HCT116 (cell line): Measurements from ENCODE around the gene STK11. TPM values are rescaled to one million over a fixed set of nuclear protein-coding genes. Genes with fewer than 3 reads are reported as not detected.

Source experiments
- ATAC-seq: fragments of 200-7000 bp; cut with Tn5 transposase; 2 replicates; pipeline ENCODE4 v1.9.1; 2020; ENCODE audit warnings: mild to moderate bottlenecking, moderate library complexity
- BruUV-seq: library from RNA; stranded (reverse); fragments of 400-500 nt; replicated peaks from 2 replicates; lab custom pipeline; 2021; lab: Mats Ljungman, UMichigan
- CTCF ChIA-PET: fragments of 300-600 bp; sonication (Branson Sonifier 250); formaldehyde crosslinking; loops from one replicate; lab custom pipeline; 2021; ENCODE audit warnings: antibody characterized with exemption; lab: Charles Lee
- POLR2A ChIA-PET: fragments of 300-600, 350-600 bp; sonication (Branson Sonifier 250); formaldehyde crosslinking; loops from one replicate; lab custom pipeline; 2021; ENCODE audit warnings: antibody characterized with exemption; lab: Charles Lee
- RAD21 ChIA-PET, 2 experiments: fragments of 300-600 bp; sonication (Branson Sonifier 250); formaldehyde crosslinking; loops; one replicate each; lab custom pipeline; 2023; ENCODE audit warnings: low total read pairs in 2 of 2; ENCODE audit not compliant: uncharacterized antibody in 2 of 2, unreplicated experiment in 2 of 2, low non-redundant PET in 1 of 2; lab: Charles Lee
- DNase-seq: peaks from one replicate; pipeline ENCODE4 v3.0.0-alpha.2; 2010; ENCODE audit warnings: low read depth, low spot score
- H2AFZ ChIP-seq: fragments of 200-600 bp; shearing (Covaris generic), sonication (generic); 2 replicates; pipeline ENCODE4 v1.6.1; 2017; ENCODE audit warnings: low read depth, mixed run types, mixed read lengths, antibody characterized with exemption, low read length; ENCODE audit not compliant: poor library complexity, severe bottlenecking
- H3K27ac ChIP-seq: 2 replicates; pipeline ENCODE4 v1.5.1; 2012; ENCODE audit warnings: low read depth, low read length
- H3K27me3 ChIP-seq: fragments of 200-600 bp; sonication (generic); 2 replicates; pipeline ENCODE4 v1.6.1; 2016; ENCODE audit warnings: mixed run types, low read length, mixed read lengths; ENCODE audit not compliant: insufficient read depth
- H3K36me3 ChIP-seq, 2 experiments: fragments of 200-500 bp in 1 of 2; fragments of 200-600 bp in 1 of 2; sonication (Bioruptor generic) in 1 of 2; sonication (generic) in 1 of 2; 2 replicates each; pipeline versions ENCODE4 v1.5.1 to v1.6.1; 2014 to 2016; ENCODE audit warnings: low read length in 2 of 2, inconsistent platforms in 1 of 2, mixed read lengths in 1 of 2, mixed run types in 1 of 2; ENCODE audit not compliant: insufficient read depth in 2 of 2, control insufficient read depth in 1 of 2
- H3K4me1 ChIP-seq, 2 experiments: fragments of 200-600 bp in 1 of 2; sonication (generic) in 1 of 2; 2 replicates each; pipeline versions ENCODE4 v1.5.1 to v1.6.1; 2012 to 2017; ENCODE audit warnings: low read length in 2 of 2, inconsistent platforms in 1 of 2, mild to moderate bottlenecking in 1 of 2, mixed read lengths in 1 of 2, mixed run types in 1 of 2, moderate library complexity in 1 of 2; ENCODE audit not compliant: insufficient read depth in 2 of 2, control insufficient read depth in 1 of 2
- H3K4me2 ChIP-seq: fragments of 200-600 bp; sonication (generic); 2 replicates; pipeline ENCODE4 v1.6.1; 2017; ENCODE audit warnings: mixed run types, low read length, mixed read lengths
- H3K4me3 ChIP-seq, 2 experiments: fragments of 200-600 bp in 1 of 2; sonication (generic) in 1 of 2; replicated peaks in 1 of 2; 2 replicates each; pipeline ENCODE4 v1.5.1; 2011 to 2016; ENCODE audit warnings: low read length in 2 of 2, control low read depth in 1 of 2, low read depth in 1 of 2, mild to moderate bottlenecking in 1 of 2, mixed read lengths in 1 of 2, mixed run types in 1 of 2
- H3K79me2 ChIP-seq: fragments of 200-600 bp; sonication (generic); 2 replicates; pipeline ENCODE4 v1.6.1; 2017; ENCODE audit warnings: mild to moderate bottlenecking, mixed run types, low read length, moderate library complexity, mixed read lengths; ENCODE audit not compliant: insufficient read depth
- H3K9ac ChIP-seq: fragments of 200-600 bp; sonication (generic); 2 replicates; pipeline ENCODE4 v1.6.1; 2016; ENCODE audit warnings: low read length, mixed read lengths
- H3K9me2 ChIP-seq: fragments of 200-600 bp; sonication (generic), shearing (Covaris generic); 2 replicates; pipeline ENCODE4 v1.6.1; 2017; ENCODE audit warnings: mixed run types, mild to moderate bottlenecking, moderate library complexity; ENCODE audit not compliant: insufficient read depth
- H3K9me3 ChIP-seq, 2 experiments: fragments of 200-500 bp in 1 of 2; fragments of 200-600 bp in 1 of 2; sonication (Bioruptor generic) in 1 of 2; sonication (generic) in 1 of 2; 2 replicates each; pipeline ENCODE4 v1.6.1; 2014 to 2017; ENCODE audit warnings: low read length in 2 of 2, mixed read lengths in 2 of 2, inconsistent platforms in 1 of 2, low read depth in 1 of 2, mild to moderate bottlenecking in 1 of 2, mixed run types in 1 of 2, moderate library complexity in 1 of 2; ENCODE audit not compliant: control insufficient read depth in 1 of 2, insufficient read depth in 1 of 2
- H4K20me1 ChIP-seq: fragments of 200-600 bp; sonication (generic), shearing (Covaris generic); 2 replicates; pipeline ENCODE4 v1.6.1; 2017; ENCODE audit warnings: mixed run types, mild to moderate bottlenecking, moderate library complexity; ENCODE audit not compliant: insufficient read depth
- CBX3 ChIP-seq: IDR thresholded peaks from 2 replicates; pipeline ENCODE4 v1.6.1; 2012; ENCODE audit warnings: low read depth
- CEBPB ChIP-seq: IDR thresholded peaks from 2 replicates; pipeline ENCODE4 v1.6.1; 2012; ENCODE audit warnings: low read depth
- EGR1 ChIP-seq: IDR thresholded peaks from 2 replicates; pipeline ENCODE4 v1.6.1; 2012; ENCODE audit warnings: low read depth
- ELF1 ChIP-seq: IDR thresholded peaks from 2 replicates; pipeline ENCODE4 v1.6.1; 2012; ENCODE audit warnings: low read depth, borderline replicate concordance
- EZH2 ChIP-seq: fragments of 200-600 bp; sonication (generic); IDR thresholded peaks from 2 replicates; pipeline ENCODE4 v1.6.1; 2017; ENCODE audit warnings: antibody characterized with exemption, mixed run types
- EZH2phosphoT487 ChIP-seq: fragments of 200-600 bp; IDR thresholded peaks from 2 replicates; pipeline ENCODE4 v1.6.1; 2018; ENCODE audit warnings: antibody characterized with exemption, borderline replicate concordance
- JUND ChIP-seq: IDR thresholded peaks from 2 replicates; pipeline ENCODE4 v1.6.1; 2012
- POLR2A ChIP-seq: IDR thresholded peaks from 2 replicates; pipeline ENCODE4 v1.7.0; 2011; ENCODE audit warnings: borderline replicate concordance; ENCODE audit not compliant: insufficient read depth, insufficient read length; ENCODE audit errors: extremely low read depth
- POLR2AphosphoS5 ChIP-seq: IDR thresholded peaks from 2 replicates; pipeline ENCODE4 v1.6.1; 2011; ENCODE audit warnings: mild to moderate bottlenecking, low read depth, low read length, moderate library complexity
- RAD21 ChIP-seq: IDR thresholded peaks from 2 replicates; pipeline ENCODE4 v1.6.1; 2012; ENCODE audit warnings: low read depth, mild to moderate bottlenecking
- SIN3A ChIP-seq: IDR thresholded peaks from 2 replicates; pipeline ENCODE4 v1.6.1; 2012; ENCODE audit warnings: low read depth
- SP1 ChIP-seq: IDR thresholded peaks from 2 replicates; pipeline ENCODE4 v1.6.1; 2012; ENCODE audit warnings: low read depth
- SRF ChIP-seq: IDR thresholded peaks from 2 replicates; pipeline ENCODE4 v1.6.1; 2012; ENCODE audit warnings: low read depth
- TCF7L2 ChIP-seq: IDR thresholded peaks from 2 replicates; pipeline ENCODE4 v1.7.0; 2011; ENCODE audit warnings: borderline replicate concordance, inconsistent platforms; ENCODE audit not compliant: insufficient read depth, insufficient read length; ENCODE audit errors: extremely low read depth
- ZFX ChIP-seq: fragments of 450-650 bp; IDR thresholded peaks from 2 replicates; pipeline ENCODE4 v1.6.1; 2017
- ZNF274 ChIP-seq: fragments of 200-500 bp; sonication (Bioruptor generic); IDR thresholded peaks from 2 replicates; pipeline ENCODE4 v1.6.1; 2014; ENCODE audit warnings: mild to moderate bottlenecking, low read depth, low read length, inconsistent platforms
- intact Hi-C: fragments of 100-400 bp; cut with micrococcal nuclease; formaldehyde crosslinking; loops from 2 replicates; pipeline ENCODE4 v1.10.0; 2022
- total RNA-seq: library from RNA; stranded (reverse); gene quantifications from one replicate; pipeline ENCODE4 v1.2.1, GENCODE V29; 2021; ENCODE audit not compliant: unreplicated experiment
- TF ChIP-seq, protein P1 (sequence below): IDR thresholded peaks from 2 replicates; pipeline ENCODE4 v1.6.1; 2012
- TF ChIP-seq, protein P2 (sequence below): IDR thresholded peaks from 2 replicates; pipeline ENCODE4 v1.6.1; 2012; ENCODE audit warnings: low read depth
- TF ChIP-seq, protein P3 (sequence below): IDR thresholded peaks from 2 replicates; pipeline ENCODE4 v1.6.1; 2012
- TF ChIP-seq, protein P4 (sequence below), 3 experiments: fragments of 200-600 bp in 1 of 3; sonication (generic) in 1 of 3; IDR thresholded peaks in 2 of 3; conservative IDR thresholded peaks in 1 of 3; 2 replicates each; pipeline ENCODE4 v1.5.1; 2012 to 2017; ENCODE audit warnings: low read depth in 2 of 3, low read length in 2 of 3, antibody characterized with exemption in 1 of 3, borderline replicate concordance in 1 of 3, control low read depth in 1 of 3, mild to moderate bottlenecking in 1 of 3, mixed read lengths in 1 of 3, mixed run types in 1 of 3, moderate library complexity in 1 of 3; ENCODE audit not compliant: insufficient read depth in 1 of 3

The STK11 gene
- total RNA-seq, 1 experiment from 2014 or later: 86.9 TPM

DNA sequence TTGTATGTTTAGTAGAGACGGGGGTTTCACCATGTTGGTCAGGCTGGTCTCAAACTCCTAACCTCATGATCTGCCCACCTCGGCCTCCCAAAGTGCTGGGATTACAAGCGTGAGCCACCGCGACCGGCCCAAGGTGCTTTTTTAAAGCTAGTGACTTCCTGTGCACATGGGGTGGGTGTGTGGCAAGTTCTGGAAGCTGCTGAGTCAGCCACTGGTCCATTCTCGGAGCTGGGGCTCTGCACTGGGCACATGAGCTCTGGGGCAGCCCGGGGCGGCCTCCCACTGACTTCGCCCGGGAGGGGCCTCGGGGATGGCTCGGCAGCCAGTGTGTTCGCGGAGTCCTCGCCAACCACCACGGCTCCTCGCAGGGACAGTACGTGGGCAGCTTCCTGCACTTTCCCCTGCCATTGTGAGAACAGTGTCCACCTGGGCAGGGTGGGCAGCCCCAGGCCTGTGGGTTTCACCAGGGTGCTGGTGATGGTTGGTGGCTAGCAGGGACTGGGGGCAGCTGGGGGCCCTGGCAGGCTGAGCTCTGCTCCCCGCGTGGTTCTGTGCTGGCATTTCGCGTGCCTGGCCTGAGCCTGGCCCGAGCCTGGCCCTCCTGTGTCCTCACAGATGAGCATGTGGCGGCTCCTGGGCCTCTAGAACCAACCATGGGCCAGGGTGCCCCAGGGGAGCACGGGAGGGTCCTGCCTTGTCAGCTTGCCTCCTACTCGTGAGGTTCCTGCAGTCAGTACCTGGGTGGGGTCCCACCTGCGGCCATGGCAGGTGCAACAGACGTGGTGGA lies 20.1 kb downstream of the STK11 start:
- POLR2A ChIA-PET: no interaction called here
- ATAC-seq (no peak), DNase-seq (no peak)
- Histone ChIP-seq H4K20me1 (no peaks in the 10 kb centered on the region), H3K4me2 (no peak overlapping the region), H3K27me3 (no peaks in the 10 kb centered on the region), H2AFZ (no peak overlapping the region), H3K9me2 (no peaks in the 10 kb centered on the region), H3K4me3 (no peak overlapping the region), H3K9me3 (no peaks in the 10 kb centered on the region), H3K27ac (peak overlapping the region; percentile 92; the same call in 1 of the 2 replicates), H3K4me1 (peaks cover 15 to 25% of the 10 kb centered on the region in 2 experiments), H3K79me2 (peaks cover 4% of the 10 kb centered on the region; the same call in 1 of the 2 replicates), H3K9ac (no peak overlapping the region), H3K36me3 (peaks cover 2 to 6% of the 10 kb centered on the region in 2 experiments; a peak in 2 of 4 replicates)
- BruUV-seq: no TSS peak
- intact Hi-C loops: no loop called here
- TF ChIP-seq, protein P1, sequence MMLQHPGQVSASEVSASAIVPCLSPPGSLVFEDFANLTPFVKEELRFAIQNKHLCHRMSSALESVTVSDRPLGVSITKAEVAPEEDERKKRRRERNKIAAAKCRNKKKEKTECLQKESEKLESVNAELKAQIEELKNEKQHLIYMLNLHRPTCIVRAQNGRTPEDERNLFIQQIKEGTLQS: no peak
- no peak for TF ChIP-seq SP1
- TF ChIP-seq POLR2AphosphoS5: no peak
- no peak for TF ChIP-seq ELF1
- no peak for TF ChIP-seq RAD21
- TF ChIP-seq POLR2A: no peak
- TF ChIP-seq EZH2phosphoT487: no peak
- TF ChIP-seq, protein P2, sequence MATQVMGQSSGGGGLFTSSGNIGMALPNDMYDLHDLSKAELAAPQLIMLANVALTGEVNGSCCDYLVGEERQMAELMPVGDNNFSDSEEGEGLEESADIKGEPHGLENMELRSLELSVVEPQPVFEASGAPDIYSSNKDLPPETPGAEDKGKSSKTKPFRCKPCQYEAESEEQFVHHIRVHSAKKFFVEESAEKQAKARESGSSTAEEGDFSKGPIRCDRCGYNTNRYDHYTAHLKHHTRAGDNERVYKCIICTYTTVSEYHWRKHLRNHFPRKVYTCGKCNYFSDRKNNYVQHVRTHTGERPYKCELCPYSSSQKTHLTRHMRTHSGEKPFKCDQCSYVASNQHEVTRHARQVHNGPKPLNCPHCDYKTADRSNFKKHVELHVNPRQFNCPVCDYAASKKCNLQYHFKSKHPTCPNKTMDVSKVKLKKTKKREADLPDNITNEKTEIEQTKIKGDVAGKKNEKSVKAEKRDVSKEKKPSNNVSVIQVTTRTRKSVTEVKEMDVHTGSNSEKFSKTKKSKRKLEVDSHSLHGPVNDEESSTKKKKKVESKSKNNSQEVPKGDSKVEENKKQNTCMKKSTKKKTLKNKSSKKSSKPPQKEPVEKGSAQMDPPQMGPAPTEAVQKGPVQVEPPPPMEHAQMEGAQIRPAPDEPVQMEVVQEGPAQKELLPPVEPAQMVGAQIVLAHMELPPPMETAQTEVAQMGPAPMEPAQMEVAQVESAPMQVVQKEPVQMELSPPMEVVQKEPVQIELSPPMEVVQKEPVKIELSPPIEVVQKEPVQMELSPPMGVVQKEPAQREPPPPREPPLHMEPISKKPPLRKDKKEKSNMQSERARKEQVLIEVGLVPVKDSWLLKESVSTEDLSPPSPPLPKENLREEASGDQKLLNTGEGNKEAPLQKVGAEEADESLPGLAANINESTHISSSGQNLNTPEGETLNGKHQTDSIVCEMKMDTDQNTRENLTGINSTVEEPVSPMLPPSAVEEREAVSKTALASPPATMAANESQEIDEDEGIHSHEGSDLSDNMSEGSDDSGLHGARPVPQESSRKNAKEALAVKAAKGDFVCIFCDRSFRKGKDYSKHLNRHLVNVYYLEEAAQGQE: no peak
- TF ChIP-seq JUND: no peak
- TF ChIP-seq CBX3: no peak
- TF ChIP-seq, protein P3, sequence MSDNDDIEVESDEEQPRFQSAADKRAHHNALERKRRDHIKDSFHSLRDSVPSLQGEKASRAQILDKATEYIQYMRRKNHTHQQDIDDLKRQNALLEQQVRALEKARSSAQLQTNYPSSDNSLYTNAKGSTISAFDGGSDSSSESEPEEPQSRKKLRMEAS: no peak
- no peak for TF ChIP-seq EZH2
- TF ChIP-seq ZFX: no peak
- TF ChIP-seq ZNF274: no peak
- TF ChIP-seq TCF7L2: no peak
- TF ChIP-seq CEBPB: no peak
- TF ChIP-seq SIN3A: no peak
- TF ChIP-seq, protein P4, sequence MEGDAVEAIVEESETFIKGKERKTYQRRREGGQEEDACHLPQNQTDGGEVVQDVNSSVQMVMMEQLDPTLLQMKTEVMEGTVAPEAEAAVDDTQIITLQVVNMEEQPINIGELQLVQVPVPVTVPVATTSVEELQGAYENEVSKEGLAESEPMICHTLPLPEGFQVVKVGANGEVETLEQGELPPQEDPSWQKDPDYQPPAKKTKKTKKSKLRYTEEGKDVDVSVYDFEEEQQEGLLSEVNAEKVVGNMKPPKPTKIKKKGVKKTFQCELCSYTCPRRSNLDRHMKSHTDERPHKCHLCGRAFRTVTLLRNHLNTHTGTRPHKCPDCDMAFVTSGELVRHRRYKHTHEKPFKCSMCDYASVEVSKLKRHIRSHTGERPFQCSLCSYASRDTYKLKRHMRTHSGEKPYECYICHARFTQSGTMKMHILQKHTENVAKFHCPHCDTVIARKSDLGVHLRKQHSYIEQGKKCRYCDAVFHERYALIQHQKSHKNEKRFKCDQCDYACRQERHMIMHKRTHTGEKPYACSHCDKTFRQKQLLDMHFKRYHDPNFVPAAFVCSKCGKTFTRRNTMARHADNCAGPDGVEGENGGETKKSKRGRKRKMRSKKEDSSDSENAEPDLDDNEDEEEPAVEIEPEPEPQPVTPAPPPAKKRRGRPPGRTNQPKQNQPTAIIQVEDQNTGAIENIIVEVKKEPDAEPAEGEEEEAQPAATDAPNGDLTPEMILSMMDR (IDR thresholded peaks at IDR 0.05 in 2 of 3, conservative IDR thresholded peaks at IDR 0.05 in 1 of 3; ENCODE audit: borderline replicate concordance in 1 of 3, insufficient read depth in 1 of 3, low read depth in 2 of 3, low read length in 2 of 3): no peak
- no peak for TF ChIP-seq SRF
- no peak for TF ChIP-seq EGR1
- CTCF ChIA-PET: interaction anchor here (0.8 to 1.4 kb wide), 4 partner anchors 10 to 41 kb away, joined by 3 to 5 read pairs (median 4); no protein-coding TSS in a partner anchor
- RAD21 ChIA-PET: no interaction called here
